Measurements from ENCODE around the gene FBXO3. TPM values are rescaled to one million over a fixed set of nuclear protein-coding genes. Genes with fewer than 3 reads are reported as not detected.

FBXO3 gene
- total RNA-seq, 2 experiments from 2014 or later, result 16.5 to 17.7 TPM

DNA sequence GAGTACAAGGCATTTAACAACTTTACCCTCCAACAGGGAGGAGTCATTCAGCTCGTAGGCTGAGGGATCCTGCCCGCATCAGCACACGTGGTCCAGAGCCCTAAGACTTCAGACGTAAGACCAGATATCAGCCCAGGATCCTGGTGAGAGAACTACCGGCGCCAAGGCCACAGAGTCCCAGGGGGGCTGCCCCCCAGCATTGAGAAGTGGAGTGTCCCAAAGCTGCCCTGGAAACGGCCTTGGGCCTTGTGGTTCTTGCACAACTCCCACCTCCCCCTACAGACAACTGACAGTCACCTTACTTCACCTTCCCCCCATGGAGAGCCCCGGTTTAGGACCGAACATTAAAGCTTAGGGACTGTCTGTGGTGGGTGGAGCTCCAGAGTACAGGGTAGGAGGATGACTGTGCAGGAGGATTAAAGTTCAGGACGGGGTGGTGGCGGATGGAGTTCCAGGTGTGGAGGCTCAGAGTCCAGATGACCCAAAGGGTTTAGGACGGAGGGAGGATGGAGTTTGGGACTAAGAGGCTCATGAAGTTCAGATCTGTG, 74.7 kb downstream of the FBXO3 start:
- no peak overlapping the region for H3K27ac Mint-ChIP-seq
- peaks cover 18% of the 10 kb centered on the region for H3K27me3 Mint-ChIP-seq
- peak overlapping the region; percentile 83 for H3K4me3 Mint-ChIP-seq
- intact Hi-C loops (cut with micrococcal nuclease), result loop anchor here (1.0 to 10.0 kb wide), 5 partner anchors 9 to 689 kb away; partner anchors contain the start of genes FBXO3 and HIPK3
- ChIA-PET CTCF (interaction anchor here (0.7 to 0.9 kb wide), 2 partner anchors 8 to 129 kb away, joined by 3 read pairs; no protein-coding TSS in a partner anchor), POLR2A (no interaction called here)
- H3K36me3 Mint-ChIP-seq, result no peaks in the 10 kb centered on the region
- no peaks in the 10 kb centered on the region for H3K9me3 Mint-ChIP-seq
- peaks cover 11% of the 10 kb centered on the region for H3K4me1 Mint-ChIP-seq (ENCODE audit: low read depth)
- no peak for DNase-seq

DNA sequence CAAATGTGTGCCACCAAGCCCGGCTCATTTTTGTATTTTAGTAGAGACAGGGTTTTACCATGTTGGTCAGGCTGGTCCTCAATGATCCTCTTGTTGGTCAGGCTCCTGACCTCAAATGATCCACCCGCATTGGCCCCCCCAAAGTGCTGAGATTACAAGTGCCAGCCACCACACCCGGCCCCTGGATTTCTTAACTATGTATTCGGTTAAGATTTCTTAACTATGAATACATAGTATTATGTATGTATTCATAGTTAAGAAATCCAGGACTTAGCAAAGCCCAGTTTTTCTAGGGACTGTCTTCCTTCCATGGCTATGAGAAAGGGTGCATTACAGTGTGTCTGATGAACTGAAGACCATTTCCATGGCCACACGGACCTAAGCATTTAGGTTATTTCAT, 75.4 kb downstream of the FBXO3 start:
- H3K4me1 Mint-ChIP-seq (ENCODE audit: low read depth), result peaks cover 11% of the 10 kb centered on the region
- no peak overlapping the region for H3K27ac Mint-ChIP-seq
- H3K36me3 Mint-ChIP-seq, result no peaks in the 10 kb centered on the region
- H3K4me3 Mint-ChIP-seq, result no peak overlapping the region
- peaks cover 18% of the 10 kb centered on the region for H3K27me3 Mint-ChIP-seq
- intact Hi-C loops (cut with micrococcal nuclease), result no loop called here
- DNase-seq, result no peak
- POLR2A ChIA-PET, result no interaction called here
- CTCF ChIA-PET, result no interaction called here
- no peaks in the 10 kb centered on the region for H3K9me3 Mint-ChIP-seq

DNA sequence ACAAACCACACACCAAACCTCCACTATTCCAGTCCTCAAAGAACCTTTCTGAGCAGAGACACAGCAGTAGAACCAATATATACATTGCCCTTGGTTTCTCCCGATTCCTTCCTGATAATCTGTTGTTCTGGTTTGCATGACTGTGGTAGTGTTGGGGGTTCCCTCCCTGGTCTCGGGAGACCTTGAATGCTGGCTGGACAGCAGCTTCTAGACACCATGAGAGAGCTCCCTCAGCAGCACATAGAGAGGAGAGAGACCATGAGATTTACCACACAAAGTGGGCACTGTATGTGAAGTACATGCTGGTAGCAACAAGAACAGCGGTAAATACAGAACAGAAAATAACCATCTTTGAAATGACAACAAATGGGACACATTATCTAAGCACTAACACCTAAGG, 76.3 kb downstream of the FBXO3 start:
- Mint-ChIP-seq H3K27me3 (peaks cover 20% of the 10 kb centered on the region), H3K36me3 (no peaks in the 10 kb centered on the region), H3K4me1 (ENCODE audit: low read depth) (peaks cover 11% of the 10 kb centered on the region), H3K4me3 (no peak overlapping the region), H3K9me3 (no peaks in the 10 kb centered on the region), H3K27ac (no peak overlapping the region)
- no peak for DNase-seq
- POLR2A ChIA-PET, result no interaction called here
- intact Hi-C loops (cut with micrococcal nuclease), result no loop called here
- CTCF ChIA-PET, result no interaction called here

DNA sequence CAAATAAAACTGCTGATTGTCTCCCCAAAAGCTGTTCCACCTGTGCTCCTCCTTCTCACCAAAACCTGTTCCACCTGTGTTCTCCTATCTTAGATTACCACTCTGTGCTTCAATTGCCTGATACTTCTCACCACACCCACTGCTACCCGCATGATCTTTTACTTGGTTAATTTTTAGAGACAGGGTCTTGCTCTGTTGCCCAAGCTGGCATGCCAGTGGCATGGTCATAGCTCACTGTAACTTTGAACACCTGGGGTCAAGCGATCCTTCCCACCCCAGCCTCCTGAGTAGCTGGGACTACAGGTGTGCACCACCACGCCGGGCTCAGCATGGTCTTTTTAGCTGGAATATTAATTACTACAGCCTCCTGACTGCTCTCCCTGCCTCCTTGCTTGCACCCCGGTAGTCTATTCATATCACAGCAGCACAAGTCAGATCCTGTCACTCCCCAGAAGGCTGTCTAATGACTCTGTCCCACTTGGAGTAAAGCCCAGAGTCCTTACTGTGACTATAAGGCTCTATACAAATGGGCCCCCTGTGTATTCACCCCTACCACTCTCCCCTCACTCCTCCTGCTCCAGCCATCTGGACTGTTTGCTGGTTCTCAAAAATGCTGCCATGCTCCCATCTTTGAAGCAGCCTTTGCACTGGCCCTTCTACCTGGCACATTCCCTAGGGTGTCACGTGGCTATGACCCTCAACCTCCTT, 77.2 kb downstream of the FBXO3 start:
- ChIA-PET POLR2A (no interaction called here), CTCF (interaction anchor here (1.2 kb wide), 1 partner anchor 46 kb away, joined by 3 read pairs; no protein-coding TSS in a partner anchor)
- Mint-ChIP-seq H3K27me3 (peaks cover 22% of the 10 kb centered on the region), H3K9me3 (no peaks in the 10 kb centered on the region), H3K4me1 (ENCODE audit: low read depth) (peaks cover 11% of the 10 kb centered on the region), H3K4me3 (no peak overlapping the region), H3K27ac (no peak overlapping the region), H3K36me3 (no peaks in the 10 kb centered on the region)
- DNase-seq, result no peak
- intact Hi-C loops (cut with micrococcal nuclease), result no loop called here

DNA sequence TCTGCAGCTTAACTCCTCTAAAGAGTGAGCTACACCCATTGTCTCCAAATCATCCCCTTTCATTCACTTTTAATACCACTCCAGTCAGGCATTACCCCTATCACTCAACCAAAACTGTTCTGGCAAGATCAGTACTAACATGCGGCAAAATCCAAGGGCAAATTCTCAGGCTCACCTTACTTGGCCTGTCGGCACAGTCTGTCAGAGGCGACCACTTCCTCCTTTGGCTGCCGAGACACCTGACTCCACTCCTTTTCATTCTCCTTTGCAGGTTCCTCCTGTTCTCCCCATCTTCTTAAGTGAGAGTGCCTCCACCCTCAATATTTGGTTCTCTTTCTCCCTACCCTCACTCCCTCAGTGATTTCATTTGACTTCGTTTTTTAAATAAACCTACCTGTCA, 77.9 kb downstream of the FBXO3 start:
- H3K27ac Mint-ChIP-seq, result no peak overlapping the region
- no peaks in the 10 kb centered on the region for H3K9me3 Mint-ChIP-seq
- H3K4me3 Mint-ChIP-seq, result no peak overlapping the region
- no peak for DNase-seq
- ChIA-PET CTCF (interaction anchor here (1.2 kb wide), 1 partner anchor 46 kb away, joined by 3 read pairs; no protein-coding TSS in a partner anchor), POLR2A (no interaction called here)
- H3K4me1 Mint-ChIP-seq (ENCODE audit: low read depth), result peaks cover 9% of the 10 kb centered on the region
- peaks cover 22% of the 10 kb centered on the region for H3K27me3 Mint-ChIP-seq
- intact Hi-C loops (cut with micrococcal nuclease), result no loop called here
- H3K36me3 Mint-ChIP-seq, result no peaks in the 10 kb centered on the region

DNA sequence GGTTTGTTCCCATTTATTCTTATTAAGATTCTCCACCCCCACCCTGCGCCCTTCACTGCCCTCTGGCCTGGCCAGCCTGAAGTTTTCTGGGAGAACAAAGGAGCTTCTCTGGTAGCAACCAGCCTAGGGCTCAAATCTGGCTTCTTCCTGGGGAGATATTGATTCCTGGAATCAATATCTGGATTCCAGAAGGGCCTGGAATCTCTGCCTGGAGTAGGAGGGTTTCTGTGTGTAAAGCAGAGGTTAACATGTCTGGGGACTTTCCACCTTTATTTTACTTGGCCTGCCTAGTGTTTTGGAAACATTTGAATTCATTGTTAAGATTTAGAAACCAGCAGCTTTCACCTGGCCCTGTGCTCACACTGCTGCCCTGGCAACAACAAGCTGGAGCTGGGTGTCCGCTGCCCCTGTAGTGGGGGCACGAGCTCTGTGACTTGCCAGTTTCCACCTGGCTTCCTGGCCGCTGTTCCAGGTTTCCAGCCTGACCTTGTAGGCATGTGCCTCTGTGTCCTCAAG, 79.2 kb downstream of the FBXO3 start:
- Mint-ChIP-seq H3K9me3 (no peaks in the 10 kb centered on the region), H3K36me3 (no peaks in the 10 kb centered on the region), H3K4me1 (ENCODE audit: low read depth) (peaks cover 15% of the 10 kb centered on the region), H3K27ac (no peak overlapping the region), H3K4me3 (no peak overlapping the region), H3K27me3 (peaks cover 22% of the 10 kb centered on the region)
- no peak for DNase-seq
- ChIA-PET CTCF (no interaction called here), POLR2A (interaction anchor here (1.3 kb wide), 1 partner anchor 13 kb away, joined by 4 read pairs; no protein-coding TSS in a partner anchor)
- intact Hi-C loops (cut with micrococcal nuclease), result no loop called here

DNA sequence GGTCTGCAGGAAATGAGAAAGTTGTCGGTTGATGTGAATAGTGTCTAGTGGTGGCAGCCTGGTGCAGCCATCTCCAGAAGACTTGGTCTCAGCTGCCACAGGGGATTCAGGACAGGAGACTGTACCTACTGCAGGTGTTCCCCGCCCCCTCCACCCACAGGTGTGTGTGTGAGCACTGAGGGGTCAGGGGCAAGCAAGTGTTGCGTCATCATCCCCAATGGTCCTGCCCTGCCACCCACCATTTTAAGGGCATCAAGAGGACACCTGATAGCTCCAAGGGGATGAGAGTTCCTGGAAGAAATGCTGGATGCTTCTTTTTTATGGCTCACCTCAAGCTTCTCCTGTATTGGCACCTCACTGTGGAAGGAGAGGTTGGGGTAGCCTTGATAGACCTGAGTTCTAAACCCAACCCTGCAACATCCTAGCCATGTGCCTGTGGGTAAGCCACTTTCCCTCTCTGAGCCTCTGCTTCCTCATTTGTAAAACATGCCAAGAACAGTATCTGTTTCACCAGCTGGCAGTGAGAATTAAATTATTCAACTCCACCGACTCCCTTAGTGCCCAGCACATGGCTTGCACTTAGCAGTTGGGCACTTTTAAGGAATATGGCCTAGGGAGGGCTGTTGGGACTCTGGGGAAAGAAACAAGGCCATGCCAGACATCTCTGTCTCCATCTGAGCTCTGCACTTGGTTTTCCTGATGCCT, 79.8 kb downstream of the FBXO3 start:
- ChIA-PET CTCF (no interaction called here), POLR2A (interaction anchor here (1.3 kb wide), 1 partner anchor 14 kb away, joined by 4 read pairs; no protein-coding TSS in a partner anchor)
- H3K27me3 Mint-ChIP-seq, result peaks cover 17% of the 10 kb centered on the region
- H3K4me1 Mint-ChIP-seq (ENCODE audit: low read depth), result peaks cover 16% of the 10 kb centered on the region
- no peak for DNase-seq
- H3K36me3 Mint-ChIP-seq, result no peaks in the 10 kb centered on the region
- H3K9me3 Mint-ChIP-seq, result no peaks in the 10 kb centered on the region
- no peak overlapping the region for H3K4me3 Mint-ChIP-seq
- intact Hi-C loops (cut with micrococcal nuclease), result no loop called here
- H3K27ac Mint-ChIP-seq, result no peak overlapping the region

DNA sequence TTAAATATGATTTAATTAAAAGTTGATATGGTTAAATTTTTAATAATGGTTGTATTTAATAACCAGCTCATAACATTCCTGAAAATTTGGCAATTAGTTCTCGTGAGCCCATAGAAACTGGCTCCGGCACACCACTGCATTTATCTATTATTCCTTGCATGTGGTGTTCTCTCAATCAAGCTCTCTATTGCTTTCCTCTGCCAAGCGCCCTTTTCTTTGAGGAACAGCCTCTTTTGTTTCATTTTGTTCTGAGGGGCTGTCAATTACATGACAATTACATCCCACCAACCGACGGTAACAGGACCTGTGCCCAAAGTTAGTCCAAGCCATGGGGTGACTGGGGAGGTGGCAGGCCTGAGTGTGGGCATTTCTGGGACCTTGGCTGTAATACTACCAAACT, 81.8 kb downstream of the FBXO3 start:
- Mint-ChIP-seq H3K27me3 (peaks cover 16% of the 10 kb centered on the region), H3K4me1 (ENCODE audit: low read depth) (peaks cover 26% of the 10 kb centered on the region), H3K9me3 (peaks cover under 1% of the 10 kb centered on the region), H3K36me3 (no peaks in the 10 kb centered on the region), H3K4me3 (no peak overlapping the region), H3K27ac (no peak overlapping the region)
- ChIA-PET CTCF (no interaction called here), POLR2A (no interaction called here)
- no peak for DNase-seq
- intact Hi-C loops (cut with micrococcal nuclease), result no loop called here

DNA sequence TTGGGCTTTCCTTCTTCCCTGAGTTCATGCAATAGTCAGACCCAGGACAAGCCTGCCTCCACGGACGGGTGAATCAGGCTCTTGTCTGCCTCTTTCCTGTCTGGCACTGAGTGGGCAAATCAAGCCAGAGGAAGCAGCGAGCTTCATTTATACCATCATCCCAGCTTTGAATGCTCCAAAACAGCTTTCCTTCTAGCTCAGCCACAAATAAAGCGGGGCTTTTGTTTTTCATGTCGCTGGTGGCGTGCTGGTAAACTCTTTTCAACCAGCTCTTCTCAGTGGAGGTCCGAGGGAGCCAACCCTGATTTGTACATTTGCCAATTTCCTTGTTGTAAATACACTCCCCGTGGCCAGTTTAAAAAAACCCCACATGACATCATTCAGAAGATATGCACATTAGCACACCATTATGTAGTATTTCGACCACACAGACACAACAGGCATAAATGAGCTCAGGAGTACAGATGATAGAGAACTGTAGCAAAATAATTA, 82.3 kb downstream of the FBXO3 start:
- peaks cover 4% of the 10 kb centered on the region for H3K9me3 Mint-ChIP-seq
- ChIA-PET CTCF (no interaction called here), POLR2A (interaction anchor here (1.8 kb wide), 1 partner anchor 9 kb away, joined by 5 read pairs; the partner anchor contains the start of gene C11orf91)
- intact Hi-C loops (cut with micrococcal nuclease), result no loop called here
- DNase-seq, result no peak
- peaks cover 29% of the 10 kb centered on the region for H3K4me1 Mint-ChIP-seq (ENCODE audit: low read depth)
- no peaks in the 10 kb centered on the region for H3K36me3 Mint-ChIP-seq
- H3K4me3 Mint-ChIP-seq, result no peak overlapping the region
- peaks cover 18% of the 10 kb centered on the region for H3K27me3 Mint-ChIP-seq
- no peak overlapping the region for H3K27ac Mint-ChIP-seq

DNA sequence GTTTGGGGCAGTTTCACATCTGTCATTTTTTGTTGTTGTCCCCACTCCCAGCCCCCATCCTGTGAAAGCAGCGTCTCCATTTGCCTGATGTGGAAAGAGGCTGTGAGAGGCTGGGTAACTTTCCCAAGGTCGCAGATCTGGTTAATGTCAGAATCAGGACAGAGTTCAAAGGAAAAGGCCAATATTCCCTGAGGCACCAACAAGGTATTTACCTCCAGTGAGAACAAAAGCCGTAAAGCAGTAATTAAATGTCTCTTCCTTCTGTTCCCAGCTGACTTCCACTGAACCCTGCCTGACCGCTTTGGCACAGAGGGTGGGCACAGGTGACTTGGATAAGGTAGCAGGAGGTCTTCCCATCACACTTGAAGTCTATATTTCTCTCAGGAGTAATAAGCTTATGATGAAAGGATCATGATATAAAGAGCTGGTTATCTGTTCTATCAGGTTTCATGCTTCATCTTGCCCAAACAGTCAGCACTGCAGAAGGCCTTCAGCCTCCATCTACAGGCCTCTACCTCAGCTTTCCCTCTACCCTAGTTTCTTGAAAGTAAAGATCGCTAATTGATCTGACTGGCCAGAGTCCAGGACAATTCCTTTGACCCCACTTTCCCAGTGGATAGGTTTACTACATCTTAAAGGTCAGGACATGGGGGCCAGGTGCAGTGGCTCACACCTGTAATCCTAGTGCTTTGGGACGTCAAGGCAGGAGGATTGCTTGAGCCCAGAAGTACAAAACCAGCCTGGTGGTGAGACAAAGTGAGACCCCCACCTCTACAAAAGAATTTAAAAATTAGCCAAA, 83.1 kb downstream of the FBXO3 start:
- H3K4me3 Mint-ChIP-seq, result no peak overlapping the region
- ChIA-PET POLR2A (interaction anchor here (1.8 kb wide), 1 partner anchor 10 kb away, joined by 5 read pairs; the partner anchor contains the start of gene C11orf91), CTCF (interaction anchor here (0.9 to 1.0 kb wide), 2 partner anchors 9 to 149 kb away, joined by 3 read pairs; no protein-coding TSS in a partner anchor)
- H3K27me3 Mint-ChIP-seq, result peaks cover 16% of the 10 kb centered on the region
- peaks cover 4% of the 10 kb centered on the region for H3K9me3 Mint-ChIP-seq
- no peak for DNase-seq
- H3K36me3 Mint-ChIP-seq, result no peaks in the 10 kb centered on the region
- H3K4me1 Mint-ChIP-seq (ENCODE audit: low read depth), result peaks cover 29% of the 10 kb centered on the region
- no peak overlapping the region for H3K27ac Mint-ChIP-seq
- intact Hi-C loops (cut with micrococcal nuclease), result no loop called here
